SK-N-SH treated with all-trans-retinoic acid at 6 μM for 48 hours (cell line): ENCODE data around the gene IFT27.

Experiments
- BACH2 ChIP-seq: fragments of 250-450 bp; sonication (Bioruptor Pico); IDR thresholded peaks from 2 replicates; pipeline ENCODE4 v1.9.0; 2021; ENCODE audit warnings: mild to moderate bottlenecking, borderline replicate concordance
- CREB5 ChIP-seq: fragments of 250-450 bp; sonication (Bioruptor Pico); IDR thresholded peaks from 2 replicates; pipeline ENCODE4 v1.5.1; 2020; ENCODE audit warnings: low read depth, mild to moderate bottlenecking, moderate library complexity
- ESRRG ChIP-seq: fragments of 250-450 bp; sonication (Bioruptor Pico); IDR thresholded peaks from 2 replicates; pipeline ENCODE4 v1.6.1; 2021; ENCODE audit warnings: mild to moderate bottlenecking
- GLIS3 ChIP-seq: fragments of 250-450 bp; sonication (Bioruptor Pico); IDR thresholded peaks from 2 replicates; pipeline ENCODE4 v1.5.0; 2020; ENCODE audit warnings: mild to moderate bottlenecking, moderate library complexity
- ISL1 ChIP-seq: fragments of 250-450 bp; sonication (Bioruptor Pico); IDR thresholded peaks from 2 replicates; pipeline ENCODE4 v2.1.2; 2022; ENCODE audit warnings: mild to moderate bottlenecking, moderate library complexity
- PATZ1 ChIP-seq: fragments of 250-450 bp; sonication (Bioruptor Pico); IDR thresholded peaks from 2 replicates; pipeline ENCODE4 v1.8.0; 2020; ENCODE audit warnings: mild to moderate bottlenecking, moderate library complexity, borderline replicate concordance
- RARB ChIP-seq: fragments of 250-450 bp; sonication (Bioruptor Pico); IDR thresholded peaks from 2 replicates; pipeline ENCODE4 v1.8.0; 2021; ENCODE audit warnings: mild to moderate bottlenecking, moderate library complexity
- SNAI2 ChIP-seq: fragments of 250-450 bp; sonication (Bioruptor Pico); IDR thresholded peaks from 2 replicates; pipeline ENCODE4 v1.5.0; 2020; ENCODE audit warnings: mild to moderate bottlenecking, moderate library complexity
- ZC3H10 ChIP-seq: fragments of 250-450 bp; sonication (Bioruptor Pico); IDR thresholded peaks from 2 replicates; pipeline ENCODE4 v1.5.1; 2021; ENCODE audit warnings: mild to moderate bottlenecking, moderate library complexity
- ZFP3 ChIP-seq: fragments of 250-450 bp; sonication (Bioruptor Pico); IDR thresholded peaks from 2 replicates; pipeline ENCODE4 v1.5.0; 2020; ENCODE audit warnings: mild to moderate bottlenecking, moderate library complexity
- ZFP30 ChIP-seq: fragments of 450-650 bp; formaldehyde crosslinking; IDR thresholded peaks from 2 replicates; pipeline ENCODE4 v1.5.0; 2022; ENCODE audit warnings: mild to moderate bottlenecking, moderate library complexity
- ZNF565 ChIP-seq: fragments of 450-650 bp; formaldehyde crosslinking; conservative IDR thresholded peaks from 2 replicates; pipeline ENCODE4 v1.5.0; 2020; ENCODE audit warnings: low read depth, mild to moderate bottlenecking, moderate library complexity

- TF ChIP-seq RARB (CRISPR knock-in tag) (no peak), ZFP3 (CRISPR knock-in tag) (no peak), ZNF565 (no peak), GLIS3 (no peak), SNAI2 (CRISPR knock-in tag) (no peak), BACH2 (CRISPR knock-in tag) (no peak), CREB5 (CRISPR knock-in tag) (no peak), PATZ1 (no peak), ZFP30 (no peak), ESRRG (CRISPR knock-in tag) (no peak), ISL1 (no peak), ZC3H10 (CRISPR knock-in tag) (no peak)
Measured at GRCh38 chr22:36814801-36815200, 38.9 kb upstream of the IFT27 start.
